Keratinocyte (primary cell): ENCODE measurements around the gene DCP1B.

Source experiments
- EZH2 ChIP-seq: IDR thresholded peaks from one replicate; pipeline ENCODE4 v1.6.1; 2012; ENCODE audit warnings: inconsistent platforms, mild to moderate bottlenecking, low read length, moderate library complexity
- TF ChIP-seq, protein P1 (sequence below), 3 experiments: IDR thresholded peaks in 1 of 3; conservative IDR thresholded peaks in 1 of 3; optimal IDR thresholded peaks in 1 of 3; 2 replicates in 2 of 3; 3 replicates in 1 of 3; pipeline versions ENCODE3 to v1.5.1; 2011; ENCODE audit warnings: low read length in 3 of 3, mild to moderate bottlenecking in 3 of 3, moderate library complexity in 2 of 3, control low read depth in 1 of 3, inconsistent platforms in 1 of 3; ENCODE audit not compliant: insufficient read depth in 2 of 3; ENCODE audit errors: extremely low read depth in 1 of 3

DNA sequence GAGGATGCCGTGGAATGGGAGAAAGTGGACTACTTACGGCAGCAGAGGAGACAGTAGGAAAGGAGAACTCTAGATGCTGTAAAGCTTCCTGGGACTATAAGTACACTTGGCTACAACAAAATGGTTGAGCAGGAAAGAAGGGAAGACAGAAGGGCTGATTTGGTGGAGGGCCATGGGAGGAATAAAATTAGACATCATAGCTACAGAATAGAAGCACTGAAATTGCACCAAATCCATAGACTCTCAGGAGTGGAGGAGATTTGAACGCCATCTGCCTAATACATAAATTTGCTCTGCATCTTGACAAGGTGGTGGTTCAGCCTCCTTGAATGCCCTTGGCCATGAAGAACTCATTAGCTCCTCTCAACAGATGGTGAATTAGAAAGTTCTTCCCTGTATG, 16.3 kb upstream of the DCP1B start:
- TF ChIP-seq, protein P1, sequence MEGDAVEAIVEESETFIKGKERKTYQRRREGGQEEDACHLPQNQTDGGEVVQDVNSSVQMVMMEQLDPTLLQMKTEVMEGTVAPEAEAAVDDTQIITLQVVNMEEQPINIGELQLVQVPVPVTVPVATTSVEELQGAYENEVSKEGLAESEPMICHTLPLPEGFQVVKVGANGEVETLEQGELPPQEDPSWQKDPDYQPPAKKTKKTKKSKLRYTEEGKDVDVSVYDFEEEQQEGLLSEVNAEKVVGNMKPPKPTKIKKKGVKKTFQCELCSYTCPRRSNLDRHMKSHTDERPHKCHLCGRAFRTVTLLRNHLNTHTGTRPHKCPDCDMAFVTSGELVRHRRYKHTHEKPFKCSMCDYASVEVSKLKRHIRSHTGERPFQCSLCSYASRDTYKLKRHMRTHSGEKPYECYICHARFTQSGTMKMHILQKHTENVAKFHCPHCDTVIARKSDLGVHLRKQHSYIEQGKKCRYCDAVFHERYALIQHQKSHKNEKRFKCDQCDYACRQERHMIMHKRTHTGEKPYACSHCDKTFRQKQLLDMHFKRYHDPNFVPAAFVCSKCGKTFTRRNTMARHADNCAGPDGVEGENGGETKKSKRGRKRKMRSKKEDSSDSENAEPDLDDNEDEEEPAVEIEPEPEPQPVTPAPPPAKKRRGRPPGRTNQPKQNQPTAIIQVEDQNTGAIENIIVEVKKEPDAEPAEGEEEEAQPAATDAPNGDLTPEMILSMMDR (optimal IDR thresholded peaks at IDR 0.05 in 1 of 3, IDR thresholded peaks at IDR 0.05 in 1 of 3, conservative IDR thresholded peaks at IDR 0.05 in 1 of 3; ENCODE audit: extremely low read depth in 1 of 3, insufficient read depth in 2 of 3, low read length in 3 of 3), result no peak
- TF ChIP-seq EZH2, result no peak
